ENCODE results near the gene PGLYRP1.

Gene PGLYRP1

DNA sequence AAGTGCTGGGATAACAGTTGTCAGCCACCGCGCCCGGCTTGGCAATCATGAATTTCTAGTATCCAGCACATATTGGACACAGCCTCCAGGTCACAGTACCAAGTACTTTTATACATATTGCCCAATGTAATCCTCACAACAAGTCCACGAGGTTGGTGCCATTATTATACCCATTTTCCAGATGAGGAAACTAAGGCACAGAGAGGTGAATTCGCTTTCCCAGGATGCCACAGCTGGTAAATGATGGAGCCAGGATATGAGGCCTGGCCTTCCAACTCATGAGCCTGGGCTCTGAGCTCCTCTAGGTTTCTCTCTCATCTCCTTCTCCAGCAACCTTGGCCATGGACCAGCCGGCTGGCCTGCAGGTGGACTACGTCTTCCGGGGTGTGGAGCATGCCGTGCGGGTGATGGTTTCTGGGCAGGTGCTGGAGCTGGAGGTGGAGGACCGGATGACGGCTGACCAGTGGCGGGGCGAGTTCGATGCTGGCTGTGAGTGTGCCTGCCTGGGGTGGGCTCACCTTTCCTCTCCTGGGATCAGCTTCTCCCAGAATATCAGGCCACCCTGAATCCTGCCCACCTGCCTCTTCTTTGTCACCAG, 20.1 kb downstream of the PGLYRP1 start:
- DNase-seq: no peak

DNA sequence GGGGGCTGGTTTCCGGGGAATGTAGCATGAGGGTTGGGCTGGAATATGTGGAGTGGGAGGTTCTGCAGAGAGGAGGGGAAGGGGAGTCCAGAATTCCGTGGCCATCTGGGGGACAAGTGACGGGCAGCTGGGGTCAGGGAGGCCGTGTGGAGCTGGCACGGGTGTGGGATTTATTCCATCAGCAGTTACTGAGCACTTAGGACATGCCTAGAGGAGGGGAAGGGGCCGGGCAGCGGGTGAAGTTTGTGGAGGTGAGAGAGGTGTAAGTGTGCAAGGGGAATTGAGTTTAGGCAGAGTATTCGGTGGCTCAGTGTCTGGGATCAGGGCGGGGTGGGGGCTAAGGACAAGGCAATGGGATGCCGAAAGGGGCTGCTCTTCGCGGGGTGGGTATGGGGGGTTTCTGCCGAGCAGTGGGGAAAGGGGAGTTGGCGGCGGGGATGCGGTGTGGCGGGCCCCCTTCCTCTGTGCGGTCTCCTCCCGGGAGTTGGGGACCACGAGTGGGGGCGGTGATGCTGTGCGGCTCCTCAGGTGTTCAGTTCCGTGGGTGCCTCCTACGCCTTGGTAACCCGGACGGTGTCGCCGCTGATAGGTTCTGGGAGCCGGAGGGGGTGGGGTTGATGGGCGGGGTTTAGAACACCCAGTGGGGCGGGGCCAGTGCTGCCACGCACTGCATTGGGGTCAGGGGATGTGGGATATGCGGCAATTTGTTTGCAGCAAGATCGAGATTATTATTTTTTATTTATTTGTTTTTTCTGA, 22.2 kb downstream of the PGLYRP1 start:
- DNase-seq: peak in 54 of 58 donors; percentile 8 to 83 (median 56)

DNA sequence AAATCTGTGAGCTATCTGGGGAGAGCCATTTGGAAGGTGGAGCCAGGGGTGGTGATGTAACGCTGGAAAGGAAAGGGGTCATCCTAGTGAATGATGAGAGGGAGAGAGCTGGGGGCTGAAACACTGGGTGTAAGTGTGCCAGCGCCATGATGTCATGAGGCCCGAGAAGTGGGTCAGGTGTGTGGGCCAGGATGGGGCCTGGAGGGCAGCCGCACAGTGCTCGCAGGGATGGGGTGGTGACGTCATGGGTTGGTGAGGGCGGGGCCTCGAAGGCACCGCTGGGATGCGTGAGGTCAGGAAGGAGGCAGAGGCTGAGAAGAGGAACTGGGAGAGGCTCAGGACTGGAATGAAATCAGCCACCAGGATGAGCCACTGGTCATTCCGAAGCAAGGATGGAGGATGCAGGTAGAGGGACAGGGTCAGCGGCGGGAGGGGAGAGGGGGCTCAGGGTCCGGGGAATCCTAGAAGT, 23.2 kb downstream of the PGLYRP1 start:
- DNase-seq: peak in 46 of 58 donors; percentile 9 to 74 (median 41)

DNA sequence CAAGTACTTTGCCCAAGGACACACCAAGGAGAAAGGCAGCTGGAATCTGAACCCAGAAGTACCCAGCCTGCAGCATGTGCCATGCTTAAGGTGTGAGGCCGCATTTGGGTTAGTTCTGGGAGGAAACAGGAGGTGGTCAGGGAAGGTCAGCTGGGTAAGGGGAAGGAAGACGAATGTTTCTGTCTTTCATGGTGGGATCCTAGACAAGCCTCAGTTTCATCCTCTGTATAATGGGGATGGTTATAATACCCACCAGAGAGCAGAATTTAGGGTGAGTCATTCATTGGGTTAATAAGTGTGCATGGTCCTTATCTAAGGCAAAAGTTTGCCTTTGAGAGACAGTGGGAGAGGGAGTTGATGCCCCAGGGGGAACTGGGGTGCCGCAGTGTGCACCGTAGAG, 24.0 kb downstream of the PGLYRP1 start:
- no peak for DNase-seq

DNA sequence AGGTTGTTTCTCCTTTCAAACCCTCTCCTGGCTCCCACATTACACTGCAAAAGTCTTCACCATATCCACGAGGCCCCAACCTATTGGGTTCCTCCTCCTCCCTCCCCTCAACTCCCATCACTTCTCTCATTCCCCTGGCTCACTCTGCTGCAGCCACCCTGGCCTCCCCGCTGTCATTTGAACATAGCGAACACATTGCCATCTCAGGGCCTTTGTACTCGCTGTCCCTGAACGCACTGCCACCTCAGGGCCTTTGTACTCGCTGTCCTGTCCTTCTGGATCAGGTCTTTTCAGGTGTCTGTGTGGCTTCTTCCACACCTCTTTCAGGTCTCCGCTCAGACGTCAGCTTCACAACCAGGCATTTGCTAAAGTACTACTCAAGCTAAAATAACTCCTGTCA, 25.9 kb downstream of the PGLYRP1 start:
- DNase-seq: no peak

DNA sequence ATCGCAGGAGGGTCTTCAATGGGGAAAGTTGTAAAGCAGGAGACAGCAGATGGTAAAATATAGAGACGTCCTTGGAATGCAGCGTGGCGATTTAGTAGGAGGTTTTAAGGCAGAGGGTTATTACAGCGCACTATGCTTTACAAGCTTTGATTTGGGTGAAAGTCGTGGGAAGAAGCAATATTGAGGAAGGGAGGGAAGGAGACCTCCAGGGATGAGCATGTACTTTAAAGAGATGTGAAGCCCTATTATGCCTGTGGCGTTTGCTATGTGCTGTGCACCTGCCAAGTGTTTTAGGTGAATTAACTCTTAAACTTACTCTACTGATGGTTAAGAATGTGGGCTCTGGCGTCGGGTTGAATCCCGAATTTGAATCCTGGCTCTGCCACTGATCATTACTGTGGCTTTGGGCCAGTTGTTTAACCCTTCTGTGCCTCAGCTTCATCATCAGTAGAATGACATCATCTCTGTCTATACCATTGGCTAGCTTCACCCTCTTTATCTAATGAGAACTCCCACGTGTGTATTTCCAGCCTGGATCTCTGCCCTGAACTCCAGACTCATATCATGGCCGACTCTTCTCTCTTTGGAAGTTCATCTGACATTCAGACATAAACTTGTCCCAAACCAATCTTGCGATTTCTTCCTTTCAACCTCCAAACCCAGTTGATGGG, 27.0 kb downstream of the PGLYRP1 start:
- DNase-seq: no peak

DNA sequence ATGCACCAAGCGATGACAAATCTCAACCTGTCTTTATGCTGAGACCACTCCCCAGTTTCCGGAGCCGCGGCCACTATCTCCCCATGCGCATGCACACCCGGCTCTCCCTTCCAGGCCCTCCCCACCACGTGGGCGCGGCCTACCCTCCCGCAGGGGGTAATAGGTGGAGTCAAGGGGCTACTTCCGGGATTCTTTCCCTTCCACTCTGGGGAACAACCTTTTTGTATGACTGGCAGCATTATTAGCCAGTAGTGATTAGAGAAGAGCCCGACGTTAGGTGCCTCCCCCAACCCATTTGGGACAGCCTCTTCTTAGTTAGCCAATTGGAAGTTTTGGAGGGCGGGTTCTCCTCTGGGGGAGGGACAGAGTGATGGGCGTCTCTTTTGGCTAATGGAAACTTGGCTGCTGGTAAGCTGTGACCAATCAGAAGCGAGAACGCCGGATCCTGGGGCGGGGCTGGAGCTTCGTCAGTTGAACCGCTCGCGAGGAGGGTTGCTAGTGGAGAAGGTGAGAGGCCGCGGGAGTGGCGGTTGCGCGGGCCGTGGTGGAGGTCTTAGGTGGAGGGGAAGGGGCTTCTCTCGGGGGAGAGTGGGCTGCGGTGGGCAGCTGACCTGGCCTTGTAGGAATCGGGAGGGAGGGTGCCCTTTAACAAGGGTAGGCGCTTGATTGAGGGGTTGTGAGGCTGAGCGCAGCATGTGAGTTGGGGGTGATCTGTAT, 27.7 kb downstream of the PGLYRP1 start, which contains the start of gene CCDC61:
Gene CCDC61 (plus strand): TSS at position 470 of the 717 bp plus-strand sequence. CDS start 7,552 bp downstream, outside the sequence.
- DNase-seq: peak; percentile 78 to 100 (median 97)

DNA sequence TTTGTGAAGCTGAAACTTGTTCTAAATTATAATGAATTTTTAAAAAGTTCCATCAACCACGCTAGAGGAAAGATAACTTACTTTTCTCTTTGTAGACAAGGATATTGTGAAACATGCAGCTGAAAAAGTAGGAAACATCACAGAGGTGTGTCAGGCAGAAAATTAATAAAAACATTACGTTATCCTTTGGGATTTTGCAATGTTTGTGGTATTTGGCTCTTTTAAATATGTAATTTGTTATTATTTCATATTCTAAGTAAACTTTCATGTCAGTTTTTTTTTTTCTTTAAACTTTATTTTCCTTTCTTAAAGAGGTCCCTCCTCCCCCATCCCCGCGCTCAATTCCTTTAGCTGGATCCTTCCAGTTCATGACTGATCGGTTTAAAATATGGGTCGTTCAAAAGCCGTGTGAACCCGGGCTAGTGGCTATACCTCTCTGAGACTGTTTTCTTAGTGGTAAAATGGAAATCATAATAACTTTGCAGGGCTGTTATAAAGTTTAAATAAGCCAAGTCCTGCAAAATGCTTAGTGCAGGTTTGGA, 28.3 kb downstream of the PGLYRP1 start:
- DNase-seq: no peak

DNA sequence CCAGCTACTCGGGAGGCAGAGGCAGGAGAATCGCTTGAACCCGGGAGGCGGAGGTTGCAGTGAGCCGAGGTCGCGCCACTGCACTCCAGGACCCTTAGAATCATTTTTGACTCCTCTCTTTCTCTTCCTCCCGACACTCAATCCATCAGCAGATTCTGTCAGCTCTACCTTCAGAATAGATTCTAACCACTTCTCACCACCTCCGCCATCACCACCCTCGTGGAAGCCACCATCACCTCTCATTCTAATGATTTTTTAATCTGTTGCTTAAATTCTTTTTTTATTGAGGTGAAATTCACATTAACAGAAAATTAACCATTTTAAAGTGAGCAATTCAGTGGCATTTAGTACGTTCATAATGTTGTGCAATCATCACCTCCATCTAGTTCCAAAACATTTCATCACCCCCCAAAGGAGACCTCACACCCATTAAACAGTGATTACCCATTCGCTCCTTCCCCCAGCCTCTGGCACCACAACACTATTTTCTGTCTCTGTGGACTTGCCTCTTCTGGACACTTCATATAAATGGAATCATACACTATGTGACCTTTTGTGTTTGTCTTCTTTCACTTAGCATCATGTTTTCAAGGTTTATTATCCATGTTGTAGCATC, 32.6 kb downstream of the PGLYRP1 start:
- DNase-seq: no peak

DNA sequence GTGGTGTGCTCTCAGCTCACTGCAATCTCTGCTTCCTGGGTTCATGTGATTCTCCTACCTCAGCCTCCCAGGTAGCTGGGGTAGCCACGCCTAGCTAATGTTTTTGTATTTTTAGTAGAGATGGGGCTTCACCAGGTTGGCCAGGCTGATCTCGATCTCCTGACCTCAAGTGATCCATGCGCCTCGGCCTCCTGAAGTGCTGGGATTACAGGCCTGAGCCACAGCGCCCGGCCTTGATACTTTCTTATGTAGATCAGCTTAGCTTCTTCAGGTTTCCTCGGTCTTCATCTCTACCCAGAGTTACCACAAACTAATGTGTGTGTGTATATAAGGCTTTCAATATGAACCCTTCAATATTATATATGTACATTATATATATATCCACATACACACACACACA, 37.5 kb downstream of the PGLYRP1 start:
- DNase-seq: no peak

DNA sequence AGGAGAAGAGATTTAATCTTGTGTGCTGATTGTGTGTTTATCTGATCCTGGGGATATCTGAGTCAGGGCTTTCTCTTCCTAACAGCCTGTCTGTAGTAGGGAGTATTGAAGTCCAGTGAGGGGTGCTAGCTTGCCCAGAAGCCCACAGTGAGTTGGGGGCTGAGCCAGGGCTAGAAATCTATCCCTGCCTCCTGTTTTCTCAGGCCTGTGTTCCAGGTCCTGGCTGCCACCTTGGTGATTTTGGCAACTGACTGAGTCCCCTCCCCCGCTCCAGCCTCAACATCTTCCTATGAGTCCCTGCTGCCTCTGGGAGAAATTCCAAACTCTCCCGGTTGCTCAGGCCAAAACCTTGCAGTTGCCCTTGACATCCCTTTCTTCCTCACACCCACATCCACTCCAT, 41.5 kb downstream of the PGLYRP1 start:
- peak in 25 of 58 donors; percentile 5 to 53 (median 23) for DNase-seq

DNA sequence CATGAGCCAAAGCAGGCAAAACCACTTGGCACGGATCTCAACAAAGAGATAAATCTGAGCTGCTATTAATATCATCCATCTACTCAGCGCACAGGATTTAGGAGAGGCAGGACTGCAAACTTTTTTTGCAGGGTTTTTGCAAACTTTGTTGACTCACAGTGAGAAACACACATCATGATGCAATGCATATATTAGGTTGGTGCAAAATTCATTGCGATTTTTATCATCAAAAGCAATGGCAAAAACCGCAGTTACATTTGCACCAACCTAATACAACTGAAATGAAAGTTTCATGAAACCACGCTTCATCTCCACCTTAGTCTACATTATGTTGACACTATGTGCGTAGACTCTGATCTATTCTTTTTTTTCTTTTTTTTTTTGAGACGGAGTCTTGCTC, 44.7 kb downstream of the PGLYRP1 start:
- no peak for DNase-seq

DNA sequence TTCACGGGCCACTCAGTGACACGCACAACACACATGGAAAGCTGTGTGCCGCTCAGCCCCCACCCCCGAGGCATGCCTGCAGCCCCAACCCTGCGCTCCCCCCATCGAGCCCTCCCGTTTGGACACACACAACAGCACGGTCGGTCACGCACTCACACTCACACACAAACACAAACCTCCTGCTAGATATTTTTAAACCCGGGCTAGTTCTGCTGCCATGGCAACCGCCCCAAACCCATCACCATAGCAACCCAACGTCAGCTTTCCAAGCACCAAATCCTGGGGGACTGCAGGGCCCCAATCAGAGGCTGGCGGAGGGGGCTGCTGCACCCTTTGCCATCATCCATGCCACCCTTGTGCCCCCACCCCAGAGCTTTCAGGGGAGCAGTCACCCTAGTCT, 46.7 kb downstream of the PGLYRP1 start:
- peak in 52 of 58 donors; percentile 8 to 86 (median 56) for DNase-seq

DNA sequence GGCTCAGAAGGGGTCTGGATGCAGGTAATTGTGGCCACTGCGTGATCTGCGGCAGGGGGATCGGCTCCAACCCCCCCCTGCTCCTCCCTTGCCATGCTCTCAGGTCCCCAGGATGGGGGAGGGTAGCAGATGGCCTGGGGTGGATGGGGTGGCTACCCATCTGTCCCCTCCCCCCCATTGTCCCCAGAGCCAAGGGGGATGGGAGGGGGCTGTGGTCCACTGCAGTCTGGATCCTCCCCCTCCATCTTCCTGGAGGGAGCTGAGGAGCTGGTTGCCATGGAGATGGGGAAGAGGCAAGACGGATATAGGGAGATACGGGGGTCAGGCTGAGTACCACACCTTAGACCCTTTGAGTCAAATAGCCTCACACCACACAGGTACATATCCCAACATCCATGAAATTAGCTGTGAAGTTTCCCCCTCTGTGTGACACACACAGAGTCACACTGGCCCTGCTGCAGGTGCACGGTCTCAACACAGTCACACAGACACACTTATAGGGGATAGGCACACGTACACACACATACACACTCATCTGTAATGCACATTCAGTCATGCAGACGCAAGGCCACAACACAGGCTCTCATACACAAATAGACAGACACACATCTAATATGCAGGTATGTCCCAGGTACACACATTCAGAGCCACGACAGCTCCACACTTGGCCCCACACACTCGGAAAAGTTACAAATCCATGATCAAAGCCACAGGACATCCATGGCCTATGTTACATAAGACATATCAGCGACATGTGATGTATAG, 47.4 kb downstream of the PGLYRP1 start:
- DNase-seq: peak in 2 of 58 donors; percentile 18 to 50

DNA sequence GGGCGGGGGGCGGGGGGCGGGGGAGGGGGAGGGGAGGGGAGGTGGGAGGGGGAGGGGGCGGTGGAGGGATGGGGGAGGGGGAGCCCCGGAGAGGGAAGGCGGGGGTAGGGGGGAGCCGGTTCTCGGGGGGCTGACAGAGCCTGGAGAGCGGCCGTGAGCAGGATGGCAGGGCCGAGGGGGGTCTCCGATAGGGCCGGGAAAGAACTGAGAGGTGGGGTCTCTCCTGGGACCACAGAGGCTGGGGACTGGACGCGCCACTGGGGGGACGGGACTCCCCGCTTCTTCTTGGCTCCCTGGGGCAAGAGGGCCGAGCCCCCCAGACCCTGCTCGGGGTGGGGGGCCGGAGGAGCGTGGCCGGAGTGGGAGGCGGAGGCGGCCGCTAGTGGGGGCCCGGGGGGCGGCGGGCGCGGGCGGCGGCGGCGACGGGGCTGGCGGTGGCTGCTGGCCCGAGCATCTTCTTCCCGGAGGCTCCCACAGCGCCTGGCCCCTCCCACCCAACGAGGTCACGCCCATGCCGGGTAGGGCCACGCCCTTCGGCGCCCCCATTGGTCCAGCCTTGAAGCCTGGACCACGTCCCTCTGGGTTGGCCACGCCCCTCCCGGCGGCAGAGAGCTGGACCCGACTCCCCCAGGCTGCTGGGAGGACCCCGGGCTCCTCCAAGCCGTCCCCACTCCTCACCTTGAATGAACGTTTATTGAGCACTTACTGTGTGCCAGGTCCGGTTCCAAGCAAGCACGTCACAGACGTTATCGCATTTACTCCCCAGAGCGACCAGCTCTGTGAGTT, 49.1 kb downstream of the PGLYRP1 start, which contains the start of gene NOVA2:
Gene NOVA2 (minus strand): TSS at position 313 of the 786 bp plus-strand sequence. CDS start 514 bp downstream, outside the sequence.
- peak in 56 of 58 donors; percentile 39 to 97 (median 84) for DNase-seq

DNA sequence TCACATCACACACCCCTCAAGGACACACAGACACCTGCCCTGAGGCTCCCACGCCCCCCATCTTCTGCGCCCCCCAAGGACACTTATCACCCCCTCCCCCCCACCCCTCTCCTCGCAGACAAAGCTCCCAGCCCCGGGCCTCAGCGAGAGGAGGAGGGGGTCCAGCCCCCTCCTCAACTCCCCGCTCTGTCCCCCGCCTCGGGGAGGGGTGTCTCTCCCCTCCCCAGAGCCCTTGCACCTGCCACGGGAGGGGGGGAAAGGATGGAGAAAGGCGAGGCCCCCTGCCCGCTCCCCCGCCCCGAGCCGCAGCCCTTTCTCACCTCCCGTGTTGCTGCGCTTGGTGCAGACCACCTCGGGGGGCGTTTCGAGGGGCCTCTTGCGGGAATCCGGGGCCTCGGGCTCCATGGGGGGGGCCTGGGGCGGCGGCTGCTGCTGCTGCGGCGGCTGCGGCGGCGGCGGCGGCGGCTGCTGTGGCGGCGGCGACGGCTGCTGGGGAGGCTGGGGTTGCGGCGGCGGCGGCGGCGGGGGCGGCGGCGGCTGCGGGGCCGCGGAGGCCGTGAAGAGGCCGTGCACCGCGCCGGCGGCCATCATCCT, 49.8 kb downstream of the PGLYRP1 start:
- DNase-seq: no peak

DNA sequence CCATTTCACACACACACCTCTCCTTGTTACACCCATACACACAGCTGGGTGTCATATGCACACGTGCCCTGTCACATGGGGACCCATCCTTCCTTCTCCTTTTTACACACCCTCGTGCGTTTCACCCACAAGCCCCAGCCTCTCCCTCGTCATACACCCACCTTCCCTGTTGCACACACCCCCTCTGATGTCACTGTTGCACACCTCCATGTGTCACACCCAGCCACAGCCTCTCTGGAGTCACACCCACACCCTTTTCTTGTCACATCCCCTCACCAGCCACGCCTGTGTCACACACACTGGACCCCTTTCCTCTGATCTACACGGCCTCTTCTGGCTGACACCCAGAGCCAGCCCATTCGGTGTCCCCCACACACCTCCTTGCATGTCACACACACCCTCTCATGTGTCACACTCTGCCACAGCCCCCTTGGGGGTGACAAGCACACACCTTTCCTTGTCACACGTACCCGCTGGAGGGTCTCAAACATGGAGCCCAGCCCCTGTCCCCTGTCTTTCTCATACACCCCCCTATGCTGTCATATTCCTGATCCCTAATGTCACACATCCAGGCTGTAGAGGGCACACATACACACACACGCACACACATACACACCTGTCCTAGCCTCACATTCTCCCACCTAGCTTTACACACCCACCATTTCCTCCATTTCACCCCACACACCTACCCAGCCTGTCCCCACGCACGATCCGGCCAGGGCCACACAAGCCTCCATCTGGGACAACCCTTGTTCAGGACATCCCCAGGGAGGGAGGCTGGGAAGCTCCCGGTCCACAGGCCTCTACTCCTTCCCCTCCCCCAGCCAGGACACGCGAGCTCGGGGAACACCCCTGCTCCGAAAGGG, 50.5 kb downstream of the PGLYRP1 start:
- peak in 22 of 58 donors; percentile 17 to 65 (median 34) for DNase-seq

Data from anterior cingulate cortex (tissue), 58 donors.